Measurements from ENCODE around the gene RBMX2. TPM values are rescaled to one million over a fixed set of nuclear protein-coding genes. Genes with fewer than 3 reads are reported as not detected.

RBMX2 gene
- polyA plus RNA-seq, 3 donors, result 11.9 to 15.0 (median 13.1) TPM

- H3K36me3 Mint-ChIP-seq, result no peaks in the 10 kb centered on the region
Observed at GRCh38 chrX:130446974-130447373, 45.2 kb downstream of the RBMX2 start.

More at GRCh38 chrX:130446974-130447373, 45.2 kb downstream of the RBMX2 start:
- H2AFZ ChIP-seq (ENCODE audit: insufficient read depth, low read depth, low read length, poor library complexity, severe bottlenecking), result no peak overlapping the region
- no CpG with 5 or more reads among the region's 4 CpGs for WGBS (ENCODE audit: insufficient coverage)
- intact Hi-C loops (cut with micrococcal nuclease), result no loop called here
- no peak overlapping the region for H3K27ac ChIP-seq (ENCODE audit: low read depth in 1 of 2, low read length in 2 of 2)
- no peak for TF ChIP-seq CTCF (IDR thresholded peaks at IDR 0.05)
- peaks cover 0 to 6% (median 0%) of the 10 kb centered on the region in 7 donors for H3K9me3 Mint-ChIP-seq
- no peaks in the 10 kb centered on the region for H3K4me1 Mint-ChIP-seq
- peaks cover 0 to 1% (median 1%) of the 10 kb centered on the region in 3 donors for H3K27me3 Mint-ChIP-seq (ENCODE audit: low read depth in 3 of 3)
- no peak overlapping the region for H3K4me3 Mint-ChIP-seq
- H3K9me3 ChIP-seq (replicated peaks in 1 of 2; ENCODE audit: control insufficient read depth in 1 of 2, insufficient read depth in 1 of 2, low read length in 2 of 2), result no peaks in the 10 kb centered on the region
- no peaks in the 10 kb centered on the region for H3K27me3 ChIP-seq (ENCODE audit: control insufficient read depth in 2 of 2, insufficient read depth in 2 of 2, low read length in 2 of 2)
- H3K4me3 ChIP-seq (replicated peaks in 1 of 3; ENCODE audit: low read depth in 2 of 3, low read length in 3 of 3), result no peak overlapping the region
- no peaks in the 10 kb centered on the region for H3K79me2 ChIP-seq (ENCODE audit: insufficient read depth, low read length)
- H3K4me2 ChIP-seq (replicated peaks; ENCODE audit: extremely low read depth, low read length, poor library complexity, severe bottlenecking), result no peak overlapping the region
- no peak overlapping the region for H3K27ac Mint-ChIP-seq
- no peak overlapping the region for H3K9ac ChIP-seq (ENCODE audit: insufficient read depth, low read length, poor library complexity, severe bottlenecking)
- H4K20me1 ChIP-seq (ENCODE audit: insufficient read depth, low read length), result no peaks in the 10 kb centered on the region
- no peaks in the 10 kb centered on the region for H3K4me1 ChIP-seq (ENCODE audit: control insufficient read depth in 1 of 2, insufficient read depth in 2 of 2, low read length in 2 of 2)
- H3K36me3 ChIP-seq (replicated peaks in 1 of 2; ENCODE audit: control insufficient read depth in 1 of 2, insufficient read depth in 2 of 2, low read length in 2 of 2), result no peaks in the 10 kb centered on the region
- no peak for DNase-seq

Other genes with a start within 250 kb of the RBMX2 start
- 10 to 100 TPM; 15.1 to 19.1 (median 18.6) TPM for gene AIFM1, start 236.1 kb upstream of the RBMX2 start, polyA plus RNA-seq
- 1 to 10 TPM in 2 of 3 donors, under 1 TPM in 1; 0.13 to 2.1 (median 1.6) TPM for gene RAB33A, start 230.0 kb upstream of the RBMX2 start, polyA plus RNA-seq
- 1 to 10 TPM in 2 of 3 donors, under 1 TPM in 1; 0.66 to 1.8 (median 1.3) TPM for gene ZNF280C, start 133.1 kb upstream of the RBMX2 start, polyA plus RNA-seq
- 10 to 100 TPM in 2 of 3 donors, 1 to 10 TPM in 1; 7.5 to 19.2 (median 12.2) TPM for gene SLC25A14, start 62.1 kb upstream of the RBMX2 start, polyA plus RNA-seq
- gene GPR119, start 16.3 kb upstream of the RBMX2 start, polyA plus RNA-seq, result not detected

Measured in CD14-positive monocyte (primary cell).